HG03558 (cell line): ENCODE data around the gene OR7G1.
"Not testable (repeated sequence)": the region's sequence is repeated elsewhere in the genome, so short reads cannot be mapped to it uniquely, and the experiment has no call there.

ENCODE experiments used
- ATAC-seq: cut with Tn5 transposase; IDR thresholded peaks from one replicate; pipeline ENCODE4 v1.9.1; 2021; ENCODE audit warnings: moderate number of reproducible peaks; ENCODE audit not compliant: unreplicated experiment; ENCODE audit errors: extremely low read depth

The OR7G1 gene

DNA sequence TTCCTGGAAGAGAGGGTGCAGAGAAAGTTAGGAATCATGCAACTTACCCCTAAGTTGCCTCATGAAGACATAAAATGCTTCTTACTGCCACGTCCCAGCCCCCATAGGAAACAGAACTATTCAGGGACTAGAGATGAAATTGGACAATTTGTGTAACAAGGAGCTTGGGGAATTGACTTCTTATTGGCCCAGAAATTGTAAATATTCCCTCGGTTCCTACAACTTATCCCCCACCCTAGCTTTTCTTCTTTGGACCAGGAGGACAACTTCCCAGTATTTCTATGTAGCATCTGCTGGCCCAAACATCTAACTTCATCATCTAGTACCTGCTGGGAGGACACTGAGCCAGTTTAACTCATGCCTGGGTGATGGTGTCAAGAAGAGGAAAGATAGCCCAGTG lies 28.8 kb downstream of the OR7G1 start, which contains the start of gene OR1M1:
Gene OR1M1 (plus strand): TSS at position 301 of the 400 bp plus-strand sequence. CDS start 6,184 bp downstream, outside the sequence.
- no peak for ATAC-seq

GRCh38 chr19:9078651-9079050 lies 36.9 kb downstream of the OR7G1 start:
- ATAC-seq: no peak

DNA sequence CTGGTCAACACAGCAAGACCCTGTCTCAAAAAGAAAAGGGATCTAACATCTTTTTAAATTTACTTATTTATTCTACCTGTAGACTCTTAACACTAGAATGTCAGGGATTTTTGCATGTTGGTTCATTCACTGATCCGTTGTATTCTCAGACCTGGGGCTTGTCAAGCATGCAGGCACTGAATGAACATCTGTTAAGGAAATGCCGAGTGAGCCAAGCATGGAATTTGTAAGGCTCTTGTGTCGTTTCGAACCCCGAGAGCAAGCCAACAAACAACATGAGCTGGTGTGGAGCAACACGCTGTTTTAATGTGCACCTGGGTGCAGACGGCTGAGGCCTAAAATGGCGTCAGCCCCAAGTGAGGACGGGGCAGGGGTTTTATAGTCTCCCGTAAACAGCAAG lies 38.7 kb downstream of the OR7G1 start:
- no peak for ATAC-seq

GRCh38 chr19:9075064-9075949 lies 40.3 kb downstream of the OR7G1 start:
- ATAC-seq: no peak

GRCh38 chr19:9073806-9074205 lies 41.8 kb downstream of the OR7G1 start:
- ATAC-seq: no peak

- not testable (repeated sequence) for ATAC-seq
These were observed 43.8 kb downstream of the OR7G1 start for GRCh38 chr19:9071720-9072119.

DNA sequence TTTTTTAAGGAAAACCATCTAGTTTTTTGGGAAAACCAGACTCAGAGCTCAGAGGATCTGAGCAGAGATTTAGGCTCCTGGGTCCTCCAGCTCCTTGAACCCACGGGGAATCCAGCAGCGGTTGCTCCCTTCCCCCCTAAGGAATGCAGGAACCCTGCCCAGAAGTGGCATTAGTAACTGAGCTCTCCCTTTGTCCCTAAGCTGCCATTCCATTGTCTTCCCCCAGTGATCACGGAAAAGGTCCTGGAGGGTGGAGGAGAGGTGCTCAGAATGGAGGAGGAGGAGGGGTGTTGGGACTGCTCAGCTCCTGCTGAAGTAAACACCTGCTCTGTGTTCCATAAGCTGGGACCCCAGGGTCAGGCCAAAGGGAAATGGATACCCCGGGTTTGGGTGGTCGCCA lies 45.5 kb downstream of the OR7G1 start:
- ATAC-seq: no peak

DNA sequence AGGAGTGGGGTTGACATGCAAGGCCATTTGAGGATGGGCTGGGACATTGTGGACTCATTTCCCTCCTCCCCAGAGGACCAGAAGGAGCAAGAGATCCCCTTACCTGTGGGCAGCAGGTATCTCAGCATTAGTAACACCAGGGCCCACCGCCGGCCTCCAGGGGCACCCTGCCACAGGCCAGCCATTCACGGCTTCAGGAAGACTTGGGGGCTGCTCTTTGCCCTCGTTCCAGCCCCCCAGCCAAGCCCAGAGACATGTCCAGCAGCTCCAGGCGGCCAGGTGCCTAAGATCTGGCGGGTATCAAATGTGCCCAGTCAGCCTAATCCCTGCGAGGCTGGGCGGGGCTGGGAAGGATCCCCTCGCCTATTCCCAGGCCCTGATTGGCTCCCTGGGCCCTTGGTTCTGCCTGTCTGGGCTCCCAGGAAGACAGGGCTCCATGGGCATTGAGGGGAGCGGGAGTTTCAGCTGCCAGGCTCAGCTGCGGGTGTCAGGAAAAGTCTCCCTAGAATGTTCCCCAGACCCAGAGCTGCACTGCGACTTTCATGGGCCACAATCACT lies 50.0 kb downstream of the OR7G1 start:
- no peak for ATAC-seq
